Superior temporal gyrus (tissue), 1 donor: ENCODE data around the gene CBFA2T2.
A peak's percentile ranks its signal among the peaks of the same experiment; 100 is the strongest.
"Not testable (repeated sequence)": the region's sequence is repeated elsewhere in the genome, so short reads cannot be mapped to it uniquely, and the experiment has no call there.

Source experiments
- DNase-seq: peaks from one replicate; pipeline ENCODE4 v3.0.0-alpha.2; 2016; ENCODE audit errors: extremely low spot score

Gene CBFA2T2

GRCh38 chr20:33622705-33623365, 132.9 kb downstream of the CBFA2T2 start:
- DNase-seq = no peak

- DNase-seq = no peak
These were observed 134.5 kb downstream of the CBFA2T2 start for GRCh38 chr20:33624399-33624798.

GRCh38 chr20:33626190-33626589, 136.3 kb downstream of the CBFA2T2 start:
- DNase-seq = no peak

GRCh38 chr20:33627577-33628216, 137.8 kb downstream of the CBFA2T2 start:
- no peak for DNase-seq

- no peak for DNase-seq
These were observed 139.6 kb downstream of the CBFA2T2 start for GRCh38 chr20:33629533-33629932.

- no peak for DNase-seq
These were observed 140.1 kb downstream of the CBFA2T2 start for GRCh38 chr20:33629979-33630378.

- DNase-seq = peak; percentile 13
These were observed 140.6 kb downstream of the CBFA2T2 start for GRCh38 chr20:33630507-33630906.

GRCh38 chr20:33631910-33632309, 142.0 kb downstream of the CBFA2T2 start:
- DNase-seq = not testable (repeated sequence)

- DNase-seq = no peak
These were observed 145.4 kb downstream of the CBFA2T2 start for GRCh38 chr20:33635341-33635740.

- DNase-seq = no peak
These were observed 146.9 kb downstream of the CBFA2T2 start for GRCh38 chr20:33636776-33637175.

- no peak for DNase-seq
These were observed 150.4 kb downstream of the CBFA2T2 start for GRCh38 chr20:33640287-33640686.

- DNase-seq = no peak
These were observed 154.6 kb downstream of the CBFA2T2 start for GRCh38 chr20:33644313-33645071.

GRCh38 chr20:33645072-33645358, 155.1 kb downstream of the CBFA2T2 start:
- no peak for DNase-seq

GRCh38 chr20:33645396-33645795, 155.5 kb downstream of the CBFA2T2 start:
- no peak for DNase-seq

GRCh38 chr20:33646191-33646590, 156.3 kb downstream of the CBFA2T2 start:
- DNase-seq = no peak

GRCh38 chr20:33646959-33647602, 157.2 kb downstream of the CBFA2T2 start:
- not testable (repeated sequence) for DNase-seq

GRCh38 chr20:33647603-33648395, 157.9 kb downstream of the CBFA2T2 start:
- no peak for DNase-seq

- DNase-seq = no peak
These were observed 158.6 kb downstream of the CBFA2T2 start for GRCh38 chr20:33648396-33649004.

- peak; percentile 70 for DNase-seq
These were observed 159.3 kb downstream of the CBFA2T2 start for GRCh38 chr20:33649201-33649681.

- DNase-seq = no peak
These were observed 160.3 kb downstream of the CBFA2T2 start for GRCh38 chr20:33650111-33650752.
